ENCODE results near the gene B4GALT5. TPM values are rescaled to one million over a fixed set of nuclear protein-coding genes. Genes with fewer than 3 reads are reported as not detected.
"Not testable (repeated sequence)": the region's sequence is repeated elsewhere in the genome, so short reads cannot be mapped to it uniquely, and the experiment has no call there.

B4GALT5 gene
- total and polyA plus RNA-seq, 7 donors, result 32.0 to 284 (median 75.3) TPM

- no peaks in the 10 kb centered on the region for H3K27me3 ChIP-seq (ENCODE audit: insufficient read depth in 3 of 3, low read length in 2 of 3)
- DNase-seq, result no peak
- TF ChIP-seq, protein P1, sequence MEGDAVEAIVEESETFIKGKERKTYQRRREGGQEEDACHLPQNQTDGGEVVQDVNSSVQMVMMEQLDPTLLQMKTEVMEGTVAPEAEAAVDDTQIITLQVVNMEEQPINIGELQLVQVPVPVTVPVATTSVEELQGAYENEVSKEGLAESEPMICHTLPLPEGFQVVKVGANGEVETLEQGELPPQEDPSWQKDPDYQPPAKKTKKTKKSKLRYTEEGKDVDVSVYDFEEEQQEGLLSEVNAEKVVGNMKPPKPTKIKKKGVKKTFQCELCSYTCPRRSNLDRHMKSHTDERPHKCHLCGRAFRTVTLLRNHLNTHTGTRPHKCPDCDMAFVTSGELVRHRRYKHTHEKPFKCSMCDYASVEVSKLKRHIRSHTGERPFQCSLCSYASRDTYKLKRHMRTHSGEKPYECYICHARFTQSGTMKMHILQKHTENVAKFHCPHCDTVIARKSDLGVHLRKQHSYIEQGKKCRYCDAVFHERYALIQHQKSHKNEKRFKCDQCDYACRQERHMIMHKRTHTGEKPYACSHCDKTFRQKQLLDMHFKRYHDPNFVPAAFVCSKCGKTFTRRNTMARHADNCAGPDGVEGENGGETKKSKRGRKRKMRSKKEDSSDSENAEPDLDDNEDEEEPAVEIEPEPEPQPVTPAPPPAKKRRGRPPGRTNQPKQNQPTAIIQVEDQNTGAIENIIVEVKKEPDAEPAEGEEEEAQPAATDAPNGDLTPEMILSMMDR (IDR thresholded peaks at IDR 0.05), result no peak
- no peak overlapping the region for H3K27ac ChIP-seq
- H3K9me3 ChIP-seq, result no peaks in the 10 kb centered on the region
- H3K4me1 ChIP-seq, result peaks cover 5% of the 10 kb centered on the region
- H3K4me3 ChIP-seq, result no peak overlapping the region
- no peak for ATAC-seq
- H3K36me3 ChIP-seq (ENCODE audit: insufficient read depth in 1 of 2, low read depth in 1 of 2), result no peaks in the 10 kb centered on the region
- intact Hi-C loops (cut with DNase I), result no loop called here
- 92 to 97% (median 95%) methylated on average over 3 of the region's 3 CpGs for WGBS, 3 donors
These were observed 14.5 kb upstream of the B4GALT5 start for GRCh38 chr20:49727894-49728885.

DNA sequence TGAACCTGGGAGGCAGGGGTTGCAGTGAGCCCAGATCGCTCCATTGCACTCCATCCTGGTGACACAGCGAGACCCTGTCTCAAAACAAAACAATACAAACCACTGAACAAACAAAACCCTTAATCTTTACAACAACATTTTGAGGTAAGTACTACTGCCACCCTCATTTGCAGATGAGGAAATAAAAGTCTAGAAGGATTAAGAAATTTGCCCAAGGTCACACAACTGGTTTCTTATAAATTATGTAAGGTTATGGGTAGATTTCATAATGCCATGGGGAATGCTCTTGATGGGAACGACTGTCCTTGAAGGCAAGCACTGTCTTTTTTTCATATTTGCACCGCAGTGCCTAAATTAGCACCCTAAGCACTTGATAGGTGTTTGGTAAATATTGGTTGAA lies 13.8 kb upstream of the B4GALT5 start:
- no peak overlapping the region for H3K4me3 ChIP-seq
- intact Hi-C loops (cut with DNase I), result no loop called here
- H3K27ac ChIP-seq, result no peak overlapping the region
- H3K27me3 ChIP-seq (ENCODE audit: insufficient read depth in 3 of 3, low read length in 2 of 3), result no peaks in the 10 kb centered on the region
- H3K4me1 ChIP-seq, result peaks cover 5% of the 10 kb centered on the region
- TF ChIP-seq, protein P1 (IDR thresholded peaks at IDR 0.05), result no peak
- no peaks in the 10 kb centered on the region for H3K9me3 ChIP-seq
- ATAC-seq (no peak), DNase-seq (no peak)
- WGBS, 3 donors, result 77 to 88% (median 88%) methylated on average over 4 of the region's 4 CpGs
- H3K36me3 ChIP-seq (ENCODE audit: insufficient read depth in 1 of 2, low read depth in 1 of 2), result no peaks in the 10 kb centered on the region

DNA sequence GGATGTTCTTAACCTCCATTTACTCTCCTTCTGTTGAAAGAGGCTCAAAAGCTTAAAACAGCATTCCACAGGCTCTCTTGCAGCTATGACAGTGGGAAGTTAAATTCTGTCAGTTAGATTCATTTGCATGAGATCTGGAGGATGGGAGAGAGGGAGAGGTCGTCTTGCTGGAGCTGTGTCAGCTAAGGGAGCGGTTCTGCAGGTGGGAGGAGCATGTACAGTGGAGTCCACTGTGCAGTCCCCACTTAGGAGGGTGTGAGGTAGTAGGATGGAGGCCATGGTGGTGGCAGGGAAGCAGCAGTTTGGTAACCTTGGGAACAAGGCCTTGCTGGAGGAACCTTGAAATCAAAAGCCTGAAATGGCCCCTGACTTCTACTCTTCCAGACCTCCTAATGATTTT lies 12.0 kb upstream of the B4GALT5 start:
- Histone ChIP-seq H3K4me1 (peaks cover 5% of the 10 kb centered on the region), H3K27ac (peak overlapping the region; percentile 32), H3K36me3 (ENCODE audit: insufficient read depth in 1 of 2, low read depth in 1 of 2) (no peaks in the 10 kb centered on the region), H3K27me3 (ENCODE audit: insufficient read depth in 3 of 3, low read length in 2 of 3) (no peaks in the 10 kb centered on the region), H3K4me3 (no peak overlapping the region), H3K9me3 (no peaks in the 10 kb centered on the region)
- no peak for ATAC-seq
- 82 to 95% (median 88%) methylated on average over 2 of the region's 2 CpGs for WGBS, 3 donors
- TF ChIP-seq, protein P1 (IDR thresholded peaks at IDR 0.05), result no peak
- intact Hi-C loops (cut with DNase I), result no loop called here
- no peak for DNase-seq

GRCh38 chr20:49725224-49725606 lies 11.5 kb upstream of the B4GALT5 start:
- DNase-seq; H3K36me3 ChIP-seq (ENCODE audit: insufficient read depth in 1 of 2, low read depth in 1 of 2); H3K4me3 ChIP-seq; intact Hi-C loops (cut with DNase I); H3K9me3 ChIP-seq; ATAC-seq; H3K4me1 ChIP-seq; H3K27me3 ChIP-seq (ENCODE audit: insufficient read depth in 3 of 3, low read length in 2 of 3): not testable (repeated sequence)
- H3K27ac ChIP-seq, result peak overlapping the region; percentile 32
- WGBS, 3 donors, result 81 to 91% (median 90%) methylated on average over 7 of the region's 7 CpGs

DNA sequence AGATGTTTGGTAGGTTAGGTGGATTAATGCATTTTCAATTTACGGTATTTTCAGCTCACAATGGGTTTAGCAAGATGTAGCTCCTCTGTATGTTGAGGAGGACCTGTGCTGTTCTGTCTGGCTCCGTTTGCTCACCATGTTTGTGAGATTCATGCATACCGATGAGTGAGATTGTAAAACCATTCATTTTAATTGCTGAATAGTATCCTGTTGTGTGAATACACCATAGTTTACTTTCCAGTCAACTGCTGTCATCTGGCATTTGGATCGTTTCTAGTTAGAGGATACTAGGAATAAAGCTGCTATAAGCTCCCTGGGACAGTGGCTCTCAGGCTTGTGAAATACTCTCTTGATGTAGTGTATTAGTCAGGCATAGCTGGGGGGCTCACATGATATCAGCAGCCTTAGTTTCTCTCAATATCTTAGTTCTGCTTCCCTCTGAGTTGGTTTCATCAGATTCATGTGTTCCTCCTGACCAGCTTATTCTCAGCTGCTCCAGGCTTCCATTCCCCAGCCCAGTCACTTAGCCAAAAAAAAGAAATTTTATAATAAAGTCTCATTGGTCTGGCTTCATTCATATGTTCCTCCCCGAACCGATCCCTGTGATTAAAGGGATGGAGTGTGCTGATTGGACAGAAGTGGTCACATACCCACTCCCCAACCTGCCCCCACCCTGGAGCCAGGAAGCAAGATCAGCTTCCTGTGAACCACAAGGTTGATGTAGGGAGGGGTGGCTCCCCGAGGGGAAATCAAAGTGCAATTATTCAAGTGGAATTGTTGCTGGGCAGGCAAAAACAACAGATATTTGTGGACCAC lies 10.9 kb upstream of the B4GALT5 start:
- no peaks in the 10 kb centered on the region for H3K9me3 ChIP-seq
- ATAC-seq (peak; percentile 34 to 71 (median 64)), DNase-seq (peak; percentile 54 to 69)
- intact Hi-C loops (cut with DNase I), result no loop called here
- peaks cover 5% of the 10 kb centered on the region for H3K4me1 ChIP-seq
- no peaks in the 10 kb centered on the region for H3K27me3 ChIP-seq (ENCODE audit: insufficient read depth in 3 of 3, low read length in 2 of 3)
- no peak overlapping the region for H3K4me3 ChIP-seq
- WGBS, 3 donors, result 36 to 42% (median 37%) methylated on average over 7 of the region's 7 CpGs
- peak overlapping the region; percentile 32 for H3K27ac ChIP-seq
- H3K36me3 ChIP-seq (ENCODE audit: insufficient read depth in 1 of 2, low read depth in 1 of 2), result no peaks in the 10 kb centered on the region
- TF ChIP-seq, protein P1 (IDR thresholded peaks at IDR 0.05), result no peak

- H3K36me3 ChIP-seq (ENCODE audit: insufficient read depth in 1 of 2, low read depth in 1 of 2); DNase-seq; H3K27ac ChIP-seq; intact Hi-C loops (cut with DNase I); H3K4me1 ChIP-seq; H3K27me3 ChIP-seq (ENCODE audit: insufficient read depth in 3 of 3, low read length in 2 of 3); ATAC-seq; H3K9me3 ChIP-seq; H3K4me3 ChIP-seq: not testable (repeated sequence)
- 97 to 99% (median 98%) methylated on average over 6 of the region's 6 CpGs for WGBS, 3 donors
These were observed 10.1 kb upstream of the B4GALT5 start for GRCh38 chr20:49723758-49724157.

DNA sequence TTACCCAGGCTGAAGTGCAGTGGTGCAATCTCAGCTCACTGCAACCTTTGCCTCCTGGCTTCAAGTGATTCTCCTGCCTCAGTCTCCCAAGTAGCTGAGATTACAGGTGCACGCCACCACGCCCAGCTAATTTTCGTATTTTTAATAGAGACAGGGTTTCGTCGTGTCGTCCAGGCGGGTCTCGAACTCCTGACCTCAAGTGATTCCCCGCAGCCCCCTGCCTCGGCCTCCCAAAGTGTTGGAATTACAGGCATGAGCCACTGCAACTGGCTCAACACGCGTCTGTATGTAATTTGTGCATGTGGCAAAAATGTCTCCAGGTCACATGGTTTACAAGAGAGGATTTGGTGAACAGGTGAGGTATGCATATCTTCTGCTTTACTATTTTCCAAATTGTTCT lies 7.6 kb upstream of the B4GALT5 start:
- H3K9me3 ChIP-seq; H3K4me3 ChIP-seq; H3K27me3 ChIP-seq (ENCODE audit: insufficient read depth in 3 of 3, low read length in 2 of 3); H3K27ac ChIP-seq; intact Hi-C loops (cut with DNase I); H3K36me3 ChIP-seq (ENCODE audit: insufficient read depth in 1 of 2, low read depth in 1 of 2); ATAC-seq; DNase-seq: not testable (repeated sequence)
- WGBS, 3 donors, result 91 to 93% (median 92%) methylated on average over 12 of the region's 12 CpGs
- peaks cover 12% of the 10 kb centered on the region for H3K4me1 ChIP-seq

All from psoas muscle (tissue), 8 donors.